ENCODE data around the gene FOXB1.

DNA sequence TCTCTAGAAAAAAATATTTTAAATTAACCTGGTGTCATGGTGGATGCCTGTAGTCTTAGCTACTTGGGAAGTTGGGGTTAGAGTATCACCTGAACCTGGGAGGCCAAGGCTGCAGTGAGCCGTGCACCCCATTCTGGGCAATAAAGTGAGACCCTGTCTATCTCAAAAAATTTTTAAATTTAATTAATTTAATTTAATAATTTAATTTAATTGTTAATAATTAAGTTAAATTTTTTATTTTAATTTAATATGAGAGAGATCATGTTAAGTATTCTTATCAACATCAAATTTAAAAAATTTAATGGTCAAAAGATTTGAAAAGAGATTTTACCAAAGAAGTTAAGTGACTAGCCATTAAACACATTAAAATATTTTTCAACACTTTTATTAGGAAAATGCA, 40.8 kb upstream of the FOXB1 start:
- TF ChIP-seq, protein P1, sequence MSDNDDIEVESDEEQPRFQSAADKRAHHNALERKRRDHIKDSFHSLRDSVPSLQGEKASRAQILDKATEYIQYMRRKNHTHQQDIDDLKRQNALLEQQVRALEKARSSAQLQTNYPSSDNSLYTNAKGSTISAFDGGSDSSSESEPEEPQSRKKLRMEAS (CRISPR knock-in tag; IDR thresholded peaks at IDR 0.05), result no peak
- TF ChIP-seq, protein P2, sequence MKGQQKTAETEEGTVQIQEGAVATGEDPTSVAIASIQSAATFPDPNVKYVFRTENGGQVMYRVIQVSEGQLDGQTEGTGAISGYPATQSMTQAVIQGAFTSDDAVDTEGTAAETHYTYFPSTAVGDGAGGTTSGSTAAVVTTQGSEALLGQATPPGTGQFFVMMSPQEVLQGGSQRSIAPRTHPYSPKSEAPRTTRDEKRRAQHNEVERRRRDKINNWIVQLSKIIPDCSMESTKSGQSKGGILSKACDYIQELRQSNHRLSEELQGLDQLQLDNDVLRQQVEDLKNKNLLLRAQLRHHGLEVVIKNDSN (CRISPR knock-in tag; IDR thresholded peaks at IDR 0.05), result no peak
- TF ChIP-seq, protein P3, sequence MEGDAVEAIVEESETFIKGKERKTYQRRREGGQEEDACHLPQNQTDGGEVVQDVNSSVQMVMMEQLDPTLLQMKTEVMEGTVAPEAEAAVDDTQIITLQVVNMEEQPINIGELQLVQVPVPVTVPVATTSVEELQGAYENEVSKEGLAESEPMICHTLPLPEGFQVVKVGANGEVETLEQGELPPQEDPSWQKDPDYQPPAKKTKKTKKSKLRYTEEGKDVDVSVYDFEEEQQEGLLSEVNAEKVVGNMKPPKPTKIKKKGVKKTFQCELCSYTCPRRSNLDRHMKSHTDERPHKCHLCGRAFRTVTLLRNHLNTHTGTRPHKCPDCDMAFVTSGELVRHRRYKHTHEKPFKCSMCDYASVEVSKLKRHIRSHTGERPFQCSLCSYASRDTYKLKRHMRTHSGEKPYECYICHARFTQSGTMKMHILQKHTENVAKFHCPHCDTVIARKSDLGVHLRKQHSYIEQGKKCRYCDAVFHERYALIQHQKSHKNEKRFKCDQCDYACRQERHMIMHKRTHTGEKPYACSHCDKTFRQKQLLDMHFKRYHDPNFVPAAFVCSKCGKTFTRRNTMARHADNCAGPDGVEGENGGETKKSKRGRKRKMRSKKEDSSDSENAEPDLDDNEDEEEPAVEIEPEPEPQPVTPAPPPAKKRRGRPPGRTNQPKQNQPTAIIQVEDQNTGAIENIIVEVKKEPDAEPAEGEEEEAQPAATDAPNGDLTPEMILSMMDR (IDR thresholded peaks at IDR 0.05), result no peak
- TF ChIP-seq SP1 (CRISPR knock-in tag; conservative IDR thresholded peaks at IDR 0.05), result no peak
- no peak for TF ChIP-seq GTF2I (CRISPR knock-in tag; conservative IDR thresholded peaks at IDR 0.05)
